ENCODE data around the gene ZNF444. TPM values are rescaled to one million over a fixed set of nuclear protein-coding genes. Genes with fewer than 3 reads are reported as not detected.
"Not testable (repeated sequence)": the region's sequence is repeated elsewhere in the genome, so short reads cannot be mapped to it uniquely, and the experiment has no call there.

The ZNF444 gene
- total and polyA plus RNA-seq, 2 donors (not counting 1 experiment from before 2014, with no cell fraction given), result 24.1 to 37.7 TPM

GRCh38 chr19:56209091-56209490 is 68.0 kb downstream of the ZNF444 start:
- Histone ChIP-seq H2AFZ (ENCODE audit: insufficient read depth, low read depth, low read length, poor library complexity, severe bottlenecking) (no peak overlapping the region), H3K9ac (ENCODE audit: low read length) (no peak overlapping the region), H3K4me1 (ENCODE audit: control insufficient read depth in 2 of 2, insufficient read depth in 2 of 2, low read length in 2 of 2) (no peaks in the 10 kb centered on the region), H3K79me2 (ENCODE audit: control insufficient read depth, insufficient read depth, low read length) (no peaks in the 10 kb centered on the region), H3K4me3 (ENCODE audit: control extremely low read depth in 1 of 5, extremely low read depth in 1 of 5, insufficient read depth in 1 of 5, low read depth in 2 of 5, low read length in 4 of 5) (no peak overlapping the region), H3K4me2 (replicated peaks; ENCODE audit: low read depth, low read length, poor library complexity, severe bottlenecking) (no peak overlapping the region), H3K36me3 (replicated peaks in 1 of 2; ENCODE audit: control extremely low read depth in 1 of 2, control insufficient read depth in 1 of 2, extremely low read depth in 1 of 2, insufficient read depth in 2 of 2, low read length in 1 of 2) (no peaks in the 10 kb centered on the region), H3K27me3 (replicated peaks in 1 of 4; ENCODE audit: control extremely low read depth in 1 of 4, control insufficient read depth in 3 of 4, insufficient read depth in 4 of 4, low read length in 3 of 4) (no peaks in the 10 kb centered on the region), H4K20me1 (ENCODE audit: control insufficient read depth, insufficient read depth, low read length, poor library complexity, severe bottlenecking) (no peaks in the 10 kb centered on the region), H3K9me3 (ENCODE audit: control extremely low read depth in 1 of 3, control insufficient read depth in 2 of 3, insufficient read depth in 1 of 3, low read length in 2 of 3) (no peaks in the 10 kb centered on the region), H3K27ac (ENCODE audit: low read length in 2 of 2) (no peak overlapping the region)
- no peaks in the 10 kb centered on the region for H3K9me3 Mint-ChIP-seq (ENCODE audit: insufficient read depth)
- intact Hi-C loops (cut with micrococcal nuclease), result no loop called here
- peaks cover 16% of the 10 kb centered on the region for H3K27me3 Mint-ChIP-seq
- ATAC-seq (ENCODE audit: low read depth) (no peak), DNase-seq (no peak)
- H3K4me1 Mint-ChIP-seq, result no peaks in the 10 kb centered on the region
- H3K4me3 Mint-ChIP-seq, result no peak overlapping the region
- TF ChIP-seq CTCF (IDR thresholded peaks at IDR 0.05), result no peak
- TF ChIP-seq EZH2 (IDR thresholded peaks at IDR 0.05; ENCODE audit: borderline replicate concordance, insufficient read depth, low read depth, low read length, poor library complexity, severe bottlenecking), result no peak
- no peak overlapping the region for H3K27ac Mint-ChIP-seq
- CTCF ChIA-PET, result no interaction called here
- POLR2A ChIA-PET, result no interaction called here
- WGBS (ENCODE audit: insufficient coverage), result 100% methylated on average over 7 of the region's 12 CpGs

GRCh38 chr19:56210036-56210435 is 68.9 kb downstream of the ZNF444 start:
- H3K27me3 Mint-ChIP-seq, result peaks cover 16% of the 10 kb centered on the region
- H3K4me3 Mint-ChIP-seq; H3K4me1 Mint-ChIP-seq; H3K79me2 ChIP-seq (ENCODE audit: control insufficient read depth, insufficient read depth, low read length); H3K9me3 ChIP-seq (ENCODE audit: control extremely low read depth in 1 of 3, control insufficient read depth in 2 of 3, insufficient read depth in 1 of 3, low read length in 2 of 3); H2AFZ ChIP-seq (ENCODE audit: insufficient read depth, low read depth, low read length, poor library complexity, severe bottlenecking); H3K4me3 ChIP-seq (ENCODE audit: control extremely low read depth in 1 of 5, extremely low read depth in 1 of 5, insufficient read depth in 1 of 5, low read depth in 2 of 5, low read length in 4 of 5); CTCF ChIA-PET; H3K27me3 ChIP-seq (replicated peaks in 1 of 4; ENCODE audit: control extremely low read depth in 1 of 4, control insufficient read depth in 3 of 4, insufficient read depth in 4 of 4, low read length in 3 of 4); H3K4me2 ChIP-seq (replicated peaks; ENCODE audit: low read depth, low read length, poor library complexity, severe bottlenecking); H4K20me1 ChIP-seq (ENCODE audit: control insufficient read depth, insufficient read depth, low read length, poor library complexity, severe bottlenecking); H3K9me3 Mint-ChIP-seq (ENCODE audit: insufficient read depth); H3K9ac ChIP-seq (ENCODE audit: low read length); DNase-seq; intact Hi-C loops (cut with micrococcal nuclease); H3K36me3 ChIP-seq (replicated peaks in 1 of 2; ENCODE audit: control extremely low read depth in 1 of 2, control insufficient read depth in 1 of 2, extremely low read depth in 1 of 2, insufficient read depth in 2 of 2, low read length in 1 of 2); H3K27ac Mint-ChIP-seq; ATAC-seq (ENCODE audit: low read depth); POLR2A ChIA-PET; H3K4me1 ChIP-seq (ENCODE audit: control insufficient read depth in 2 of 2, insufficient read depth in 2 of 2, low read length in 2 of 2); H3K27ac ChIP-seq (ENCODE audit: low read length in 2 of 2): not testable (repeated sequence)
- 93% methylated on average over 2 of the region's 9 CpGs for WGBS (ENCODE audit: insufficient coverage)

Small RNA genes lying within 50 kb of the gene (small RNA-seq; reads per million reads assigned to genes)
- gene AC024580.2 (ENCODE audit: insufficient read length, low read depth, low replicate concordance), result not detected
- gene RF00019 (ENCODE audit: insufficient read length, low read depth, low replicate concordance), result not detected

Other genes starting within 250 kb of the ZNF444 start
- gene NLRP13, start 209.0 kb upstream of the ZNF444 start, total RNA-seq, result not detected in 2 replicates
- gene NLRP13, start 209.0 kb upstream of the ZNF444 start, polyA plus RNA-seq, result not detected in 2 replicates
- gene NLRP8, start 193.5 kb upstream of the ZNF444 start, total RNA-seq, result not detected in 2 replicates
- gene NLRP8, start 193.5 kb upstream of the ZNF444 start, polyA plus RNA-seq, result not detected in 2 replicates
- gene NLRP5, start 154.5 kb upstream of the ZNF444 start, total RNA-seq, result not detected in 2 replicates
- not detected in 2 replicates for gene NLRP5, start 154.5 kb upstream of the ZNF444 start, polyA plus RNA-seq
- 47.7 and 47.9 TPM in 2 replicates for gene ZNF787, start 20.0 kb upstream of the ZNF444 start, total RNA-seq
- gene ZNF787, start 20.0 kb upstream of the ZNF444 start, polyA plus RNA-seq, result 17.1 and 19.6 TPM in 2 replicates
- gene GALP, start 34.7 kb downstream of the ZNF444 start, total RNA-seq, result not detected in 2 replicates
- not detected in 2 replicates for gene GALP, start 34.7 kb downstream of the ZNF444 start, polyA plus RNA-seq
- not detected in 2 replicates for gene ZSCAN5B, start 56.5 kb downstream of the ZNF444 start, total RNA-seq
- gene ZSCAN5B, start 56.5 kb downstream of the ZNF444 start, polyA plus RNA-seq, result not detected in 2 replicates
- gene ZSCAN5C, start 61.0 kb downstream of the ZNF444 start, total RNA-seq, result not detected in 2 replicates
- gene ZSCAN5C, start 61.0 kb downstream of the ZNF444 start, polyA plus RNA-seq, result not detected in 2 replicates
- not detected in 2 replicates for gene EDDM13, start 131.5 kb downstream of the ZNF444 start, total RNA-seq
- gene EDDM13, start 131.5 kb downstream of the ZNF444 start, polyA plus RNA-seq, result 0.43 TPM in 1 of 2 replicates, not detected in the other
- gene ZSCAN5A, start 173.6 kb downstream of the ZNF444 start, total RNA-seq, result 20.5 and 24.8 TPM in 2 replicates
- gene ZSCAN5A, start 173.6 kb downstream of the ZNF444 start, polyA plus RNA-seq, result 4.2 and 5.2 TPM in 2 replicates